ENCODE measurements around the gene STRIT1.

DNA sequence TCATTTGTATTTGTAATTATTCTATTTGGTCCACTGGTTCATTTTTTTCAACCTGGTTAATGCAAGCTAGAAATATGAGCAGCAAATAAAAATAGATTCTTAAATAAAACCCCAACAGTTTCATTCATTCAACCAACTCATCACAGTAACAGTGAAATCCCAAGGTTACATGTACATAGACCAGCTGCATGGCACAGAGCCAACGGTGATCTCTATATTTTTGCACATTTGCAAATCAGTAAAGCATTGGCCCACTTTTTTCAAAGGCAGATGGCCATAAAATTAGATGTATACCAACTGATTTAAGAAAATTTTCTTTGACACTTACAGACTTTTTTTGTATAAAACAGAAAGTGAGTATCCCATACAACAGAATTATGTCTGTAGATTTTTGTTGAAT, 49.3 kb downstream of the STRIT1 start:
- TF ChIP-seq CTCF (IDR thresholded peaks at IDR 0.05) = no peak
- TF ChIP-seq POLR2AphosphoS5 (IDR thresholded peaks at IDR 0.05) = no peak
